T47D (cell line): Measurements from ENCODE around the gene ANGPTL8.

Experiments used
- DNase-seq, 2 experiments: peaks; one replicate each; pipeline versions ENCODE4 v3.0.0 to v3.0.0-alpha.2; 2011 to 2012; ENCODE audit warnings: low read depth in 1 of 2, low spot score in 1 of 2
- JUND ChIP-seq: IDR thresholded peaks from 2 replicates; pipeline ENCODE4 v1.6.1; 2012; ENCODE audit warnings: low read depth
- in situ Hi-C: cut with HindIII; loops from 2 replicates; pipeline ENCODE4 v1.10.0; 2016; ENCODE audit warnings: low sequenced_read_pairs, low pct_unique_long_range_greater_than_20kb

The ANGPTL8 gene

DNA sequence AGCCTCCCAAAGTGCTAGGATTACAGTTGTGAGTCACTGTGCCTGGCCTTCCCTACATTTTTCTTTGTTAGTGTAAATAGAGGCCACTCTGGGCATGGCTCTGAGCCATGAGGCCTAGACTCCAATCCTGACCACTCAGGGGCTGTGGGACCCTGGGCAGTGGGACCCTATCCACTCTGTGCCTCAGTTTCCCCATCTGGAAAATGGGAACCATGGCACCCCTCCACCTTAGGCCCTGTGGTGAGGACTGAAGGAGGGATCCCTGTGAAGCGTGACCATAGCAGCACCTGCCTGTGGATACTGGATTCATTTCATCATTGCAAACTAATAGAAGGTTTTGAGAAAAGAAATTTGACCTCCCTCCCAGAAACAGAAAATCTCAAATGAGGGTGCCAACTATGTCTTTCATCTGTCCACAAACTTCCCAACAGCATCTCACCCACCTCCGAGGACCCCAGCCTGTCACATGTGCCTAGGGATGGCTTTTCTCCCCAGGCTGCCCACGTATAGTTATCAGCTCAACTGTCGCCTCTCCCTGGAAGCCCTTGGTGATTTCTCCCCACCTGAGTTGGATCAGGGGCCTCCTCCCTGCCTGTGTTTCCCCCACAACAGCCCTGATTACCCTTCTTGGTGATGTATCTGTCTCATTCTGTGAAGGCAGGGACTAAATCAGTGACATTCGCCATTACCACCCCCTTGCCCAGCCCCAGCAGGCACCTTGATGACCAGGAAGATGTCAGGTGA is 5.6 kb downstream of the ANGPTL8 start:
- TF ChIP-seq JUND: no peak
- no peak for DNase-seq
- in situ Hi-C loops: no loop called here

DNA sequence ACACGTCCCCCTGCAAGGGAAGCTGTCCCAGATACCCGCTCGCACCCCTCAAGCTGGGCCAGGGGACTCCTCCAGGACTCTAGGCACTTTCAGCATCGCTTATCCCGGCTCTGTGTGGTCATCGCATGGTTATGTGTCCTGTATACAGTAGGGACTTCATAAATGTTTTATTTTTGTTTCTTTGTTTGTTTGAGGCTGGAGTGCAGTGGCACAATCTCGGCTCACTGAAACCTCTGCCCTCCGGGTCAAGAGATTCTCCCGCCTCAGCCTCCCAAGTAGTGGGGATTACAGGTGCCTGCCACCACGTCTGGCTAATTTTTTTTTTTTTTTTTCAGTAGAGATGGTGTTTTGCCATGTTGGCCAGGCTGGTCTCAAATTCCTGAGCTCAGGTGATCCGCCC is 7.5 kb downstream of the ANGPTL8 start:
- in situ Hi-C loops: no loop called here
- DNase-seq: no peak
- no peak for TF ChIP-seq JUND

GRCh38 chr19:11247391-11247790 is 8.0 kb downstream of the ANGPTL8 start:
- TF ChIP-seq JUND: no peak
- in situ Hi-C loops: no loop called here
- no peak for DNase-seq

GRCh38 chr19:11247934-11248333 is 8.5 kb downstream of the ANGPTL8 start:
- no peak for DNase-seq
- in situ Hi-C loops: no loop called here
- TF ChIP-seq JUND: no peak

- in situ Hi-C loops: no loop called here
- TF ChIP-seq JUND: no peak
- DNase-seq: no peak
Measured at GRCh38 chr19:11248852-11249251, 9.4 kb downstream of the ANGPTL8 start.

GRCh38 chr19:11251217-11251616 is 11.8 kb downstream of the ANGPTL8 start:
- no peak for TF ChIP-seq JUND
- DNase-seq: no peak
- in situ Hi-C loops: no loop called here

- DNase-seq: no peak
- no peak for TF ChIP-seq JUND
- in situ Hi-C loops: no loop called here
Measured at GRCh38 chr19:11251650-11252314, 12.4 kb downstream of the ANGPTL8 start.

- in situ Hi-C loops: no loop called here
- TF ChIP-seq JUND: no peak
- DNase-seq: no peak
Measured at GRCh38 chr19:11252665-11253355, 13.4 kb downstream of the ANGPTL8 start.

DNA sequence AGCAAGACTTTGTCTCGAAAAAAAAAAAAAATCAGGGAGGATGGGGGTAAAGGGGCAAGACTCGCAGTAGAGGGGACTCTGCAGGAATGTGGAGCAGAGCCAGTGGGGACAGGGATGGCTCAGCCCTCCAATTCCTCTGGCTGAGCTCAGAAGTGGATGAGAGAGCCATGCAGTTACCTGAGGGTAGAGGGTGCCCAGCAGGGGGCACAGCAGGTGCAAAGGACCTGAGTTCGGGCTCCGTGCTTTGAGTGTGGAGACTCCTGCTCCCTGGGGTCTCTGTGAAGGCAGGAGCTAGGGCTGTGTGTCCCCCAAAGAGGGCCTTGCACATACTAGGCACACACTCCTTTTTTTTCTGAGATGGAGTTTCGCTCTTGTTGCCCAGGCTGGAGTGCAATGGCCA is 15.2 kb downstream of the ANGPTL8 start:
- in situ Hi-C loops: no loop called here
- TF ChIP-seq JUND: no peak
- DNase-seq: no peak

DNA sequence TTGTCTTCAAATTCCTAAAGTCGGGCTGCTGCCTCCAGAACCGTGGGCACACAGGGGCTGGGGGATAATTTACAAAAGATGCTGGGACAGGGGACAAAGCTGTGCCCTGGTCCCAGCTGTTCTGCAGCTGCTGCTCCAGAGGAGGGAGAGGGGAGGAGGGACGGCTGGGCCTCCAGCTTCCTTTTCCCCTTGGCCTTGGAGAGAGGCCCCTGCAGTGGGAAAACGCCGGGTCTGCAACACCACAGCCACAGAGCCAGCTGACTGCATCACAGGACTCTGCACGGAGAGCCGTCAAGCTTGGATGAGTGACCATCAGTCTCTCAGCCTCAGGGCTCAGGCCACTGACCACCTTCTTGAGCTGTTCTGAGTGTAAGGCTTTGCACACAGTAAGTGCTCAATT is 16.8 kb downstream of the ANGPTL8 start:
- in situ Hi-C loops: no loop called here
- DNase-seq: no peak
- no peak for TF ChIP-seq JUND

DNA sequence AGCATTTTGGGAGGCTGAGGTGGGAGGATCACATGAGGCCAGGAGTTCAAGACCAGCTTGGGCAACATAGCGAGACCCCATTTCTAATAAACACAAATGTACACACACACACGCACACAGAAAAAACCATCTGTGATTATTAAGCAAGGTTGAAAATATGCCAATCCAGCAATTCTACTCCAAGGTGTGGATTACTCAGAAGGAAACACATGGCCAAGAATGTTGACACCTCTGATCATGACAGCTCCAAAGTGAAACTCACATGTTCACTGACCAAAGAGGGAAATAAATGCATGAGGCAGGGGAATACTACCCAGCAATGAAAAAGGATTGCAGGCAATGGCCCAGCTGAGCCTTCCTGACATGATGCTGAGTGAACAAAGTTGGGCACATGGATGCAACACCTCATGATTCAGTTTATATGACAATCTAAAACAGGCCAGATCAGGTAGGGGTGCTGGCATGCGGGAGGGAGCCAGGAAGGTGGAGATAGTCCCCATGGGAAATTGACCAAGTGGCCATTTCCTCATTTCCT is 18.5 kb downstream of the ANGPTL8 start:
- TF ChIP-seq JUND: no peak
- DNase-seq: no peak
- in situ Hi-C loops: no loop called here

DNA sequence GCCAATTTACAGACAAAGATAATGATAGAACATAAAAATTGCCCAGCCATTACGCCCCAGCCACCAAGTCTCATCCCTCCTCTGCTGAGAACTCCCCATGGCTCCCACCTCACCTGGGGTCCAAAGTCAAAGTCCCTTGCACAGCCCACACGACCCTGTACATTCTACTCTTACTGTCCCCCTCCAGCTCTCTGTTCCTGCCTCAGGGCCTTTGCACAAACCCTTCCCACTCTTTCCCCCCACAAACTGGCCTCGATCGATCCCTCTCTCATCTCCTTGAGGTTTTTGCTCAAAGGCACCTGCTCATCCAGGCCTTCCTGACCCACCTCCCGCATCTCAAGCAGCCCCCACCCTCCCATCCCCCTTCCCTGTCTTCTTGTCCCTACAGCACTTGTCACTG is 21.6 kb downstream of the ANGPTL8 start:
- TF ChIP-seq JUND: no peak
- DNase-seq: no peak
- in situ Hi-C loops: no loop called here

GRCh38 chr19:11261431-11261970 is 22.1 kb downstream of the ANGPTL8 start:
- no peak for DNase-seq
- in situ Hi-C loops: no loop called here
- no peak for TF ChIP-seq JUND
